Stimulated activated CD4-positive, alpha-beta T cell treated with anti-CD3 and anti-CD28 coated beads, TNF-alpha, amount 100 ng/mL, for 4 hours (primary cell): ENCODE measurements around the gene SMARCC2.

ENCODE experiments used
- DNase-seq, 3 experiments: peaks; one replicate each; pipeline ENCODE4 v3.0.0-alpha.2; 2020; ENCODE audit warnings: low read depth in 3 of 3

SMARCC2 gene

GRCh38 chr12:56152132-56152755 is 37.0 kb downstream of the SMARCC2 start, which contains the start of gene MYL6B:
Gene MYL6B (plus strand): TSS chr12:56152587. CDS start chr12:56153919, 1,332 bp downstream.
- DNase-seq: peak; percentile 84 to 87 (median 86)

GRCh38 chr12:56151672-56152131 is 37.6 kb downstream of the SMARCC2 start:
- peak; percentile 36 to 53 (median 42) for DNase-seq

- no peak for DNase-seq
Measured at GRCh38 chr12:56150563-56150962, 38.7 kb downstream of the SMARCC2 start.

- DNase-seq: no peak
Measured at GRCh38 chr12:56146492-56147460, 42.5 kb downstream of the SMARCC2 start.

GRCh38 chr12:56145217-56145616 is 44.1 kb downstream of the SMARCC2 start:
- DNase-seq: no peak

GRCh38 chr12:56143870-56144269 is 45.4 kb downstream of the SMARCC2 start:
- no peak for DNase-seq

GRCh38 chr12:56143217-56143616 is 46.1 kb downstream of the SMARCC2 start:
- DNase-seq: no peak

GRCh38 chr12:56141946-56142784 is 47.1 kb downstream of the SMARCC2 start:
- DNase-seq: no peak

GRCh38 chr12:56137853-56138571 is 51.3 kb downstream of the SMARCC2 start:
- DNase-seq: no peak

GRCh38 chr12:56134897-56135296 is 54.4 kb downstream of the SMARCC2 start:
- no peak for DNase-seq

- no peak for DNase-seq
Measured at GRCh38 chr12:56130876-56131275, 58.4 kb downstream of the SMARCC2 start.

- no peak for DNase-seq
Measured at GRCh38 chr12:56129942-56130495, 59.3 kb downstream of the SMARCC2 start.

GRCh38 chr12:56129206-56129941 is 59.9 kb downstream of the SMARCC2 start:
- peak; percentile 35 to 53 (median 38) for DNase-seq

- DNase-seq: no peak
Measured at GRCh38 chr12:56128670-56129205, 60.5 kb downstream of the SMARCC2 start.

GRCh38 chr12:56127888-56128669 is 61.2 kb downstream of the SMARCC2 start, which contains the start of gene ESYT1:
Gene ESYT1 (plus strand): TSS chr12:56128267. CDS start chr12:56128320, 53 bp downstream.
- DNase-seq: peak; percentile 79 to 97 (median 92)

- no peak for DNase-seq
Measured at GRCh38 chr12:56127485-56127887, 61.8 kb downstream of the SMARCC2 start.

- no peak for DNase-seq
Measured at GRCh38 chr12:56126732-56127239, 62.5 kb downstream of the SMARCC2 start.

- no peak for DNase-seq
Measured at GRCh38 chr12:56124133-56124532, 65.2 kb downstream of the SMARCC2 start.

- DNase-seq: no peak
Measured at GRCh38 chr12:56122637-56123036, 66.6 kb downstream of the SMARCC2 start.
